ENCODE measurements around the gene GDPD2.
"Not testable (repeated sequence)": the region's sequence is repeated elsewhere in the genome, so short reads cannot be mapped to it uniquely, and the experiment has no call there.

Gene GDPD2, protein sequence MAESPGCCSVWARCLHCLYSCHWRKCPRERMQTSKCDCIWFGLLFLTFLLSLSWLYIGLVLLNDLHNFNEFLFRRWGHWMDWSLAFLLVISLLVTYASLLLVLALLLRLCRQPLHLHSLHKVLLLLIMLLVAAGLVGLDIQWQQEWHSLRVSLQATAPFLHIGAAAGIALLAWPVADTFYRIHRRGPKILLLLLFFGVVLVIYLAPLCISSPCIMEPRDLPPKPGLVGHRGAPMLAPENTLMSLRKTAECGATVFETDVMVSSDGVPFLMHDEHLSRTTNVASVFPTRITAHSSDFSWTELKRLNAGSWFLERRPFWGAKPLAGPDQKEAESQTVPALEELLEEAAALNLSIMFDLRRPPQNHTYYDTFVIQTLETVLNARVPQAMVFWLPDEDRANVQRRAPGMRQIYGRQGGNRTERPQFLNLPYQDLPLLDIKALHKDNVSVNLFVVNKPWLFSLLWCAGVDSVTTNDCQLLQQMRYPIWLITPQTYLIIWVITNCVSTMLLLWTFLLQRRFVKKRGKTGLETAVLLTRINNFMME

DNA sequence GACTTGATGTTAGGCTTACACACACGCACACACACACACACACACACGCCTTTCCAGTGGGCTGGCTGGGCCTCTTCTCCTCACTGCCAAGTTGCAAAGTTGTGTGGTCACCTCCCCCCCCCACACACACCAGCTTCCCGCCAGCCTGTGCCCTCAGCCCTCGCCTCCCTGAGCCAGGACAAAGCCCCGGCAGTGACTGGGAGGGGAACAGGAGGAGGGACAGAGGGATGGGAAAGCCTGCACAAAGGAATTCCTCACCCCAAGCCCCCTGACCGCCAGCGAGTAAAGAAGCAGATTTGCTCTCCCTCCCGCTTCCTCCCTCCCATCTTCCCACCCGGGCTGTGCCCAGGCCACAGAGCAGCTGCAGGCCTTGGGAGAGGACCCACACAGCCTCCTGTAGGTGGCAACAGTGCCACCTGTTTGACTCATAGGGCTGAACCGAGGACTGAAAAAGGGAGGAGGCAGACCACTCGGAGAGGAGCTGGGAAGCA lies at the start of gene GDPD2:
TSS of gene GDPD2 (plus strand) at position 464 of the 491 bp plus-strand sequence. CDS start 1,671 bp downstream, outside the sequence.
- DNase-seq (ENCODE audit: low spot score) (no peak), FAIRE-seq (no peak)

DNA sequence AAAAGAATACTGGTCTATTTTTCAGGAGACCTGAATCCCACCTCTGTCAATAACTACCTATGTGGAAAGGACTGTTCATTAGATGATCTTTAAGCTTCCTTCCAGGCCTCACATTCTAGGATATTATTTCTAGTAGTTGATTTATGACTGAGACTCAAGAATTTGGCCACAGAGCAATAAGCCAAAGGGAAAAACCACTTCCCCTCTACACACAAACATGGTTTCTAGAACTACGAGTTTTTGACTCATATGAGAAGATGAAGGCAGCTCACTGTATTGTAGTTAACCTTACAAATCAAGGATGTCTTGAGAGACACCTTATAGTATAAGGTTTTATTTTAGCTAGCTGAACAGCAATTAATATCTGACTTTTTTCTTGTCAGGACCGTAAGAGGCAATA lies 36.9 kb upstream of the GDPD2 start:
- no peak for DNase-seq (ENCODE audit: low spot score)
- no peak for FAIRE-seq

DNA sequence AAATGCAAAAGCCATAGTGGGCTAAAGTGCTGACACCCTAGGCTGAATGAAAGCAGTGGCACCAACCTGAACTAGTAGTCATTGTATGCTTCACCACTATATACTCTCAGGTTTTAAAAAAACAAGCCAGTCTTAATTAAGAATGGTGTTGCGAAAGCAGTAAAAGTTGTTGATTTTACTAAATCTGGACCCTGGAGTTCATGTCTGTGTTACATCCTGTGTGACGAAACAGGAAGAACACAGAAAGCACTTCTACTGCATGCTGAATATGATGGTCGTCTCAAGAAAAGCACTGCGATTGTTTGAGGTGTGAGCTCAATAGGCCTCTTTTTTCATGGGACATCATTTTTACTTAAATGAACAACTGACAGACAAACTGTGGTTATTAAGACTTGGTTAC lies 24.2 kb upstream of the GDPD2 start:
- no peak for FAIRE-seq
- DNase-seq (ENCODE audit: low spot score), result no peak

GRCh38 chrX:70400181-70400580 lies 22.9 kb upstream of the GDPD2 start:
- FAIRE-seq; DNase-seq (ENCODE audit: low spot score): not testable (repeated sequence)

- no peak for FAIRE-seq
- DNase-seq (ENCODE audit: low spot score), result no peak
Observed at GRCh38 chrX:70402721-70403120, 20.4 kb upstream of the GDPD2 start.

DNA sequence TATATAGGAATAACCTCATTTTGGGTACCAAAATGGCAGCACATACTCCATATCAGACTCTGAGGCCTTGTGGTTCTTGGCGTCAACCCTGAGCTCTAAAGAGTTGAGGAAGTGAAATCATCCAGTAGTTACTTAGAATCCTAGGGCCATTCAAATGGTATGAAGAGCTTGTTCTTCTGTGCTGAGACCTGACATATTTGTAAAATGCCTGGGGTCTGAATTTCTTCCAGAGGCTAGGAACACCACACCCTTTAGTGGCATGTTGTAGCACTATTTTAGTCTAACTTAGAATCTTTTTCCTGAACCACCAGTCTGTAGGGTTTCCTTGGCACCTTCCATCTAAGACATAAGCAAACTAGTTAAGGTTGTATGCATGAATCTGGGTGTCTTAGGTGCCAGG lies 18.1 kb upstream of the GDPD2 start:
- no peak for DNase-seq (ENCODE audit: low spot score)
- FAIRE-seq, result no peak

- FAIRE-seq (no peak), DNase-seq (ENCODE audit: low spot score) (no peak)
Observed at GRCh38 chrX:70410921-70411320, 12.2 kb upstream of the GDPD2 start.

- no peak for FAIRE-seq
- DNase-seq (ENCODE audit: low spot score), result no peak
Observed at GRCh38 chrX:70411475-70411874, 11.6 kb upstream of the GDPD2 start.

GRCh38 chrX:70421618-70422017 lies 1.5 kb upstream of the GDPD2 start:
- no peak for DNase-seq (ENCODE audit: low spot score)
- no peak for FAIRE-seq

GRCh38 chrX:70423936-70424675 lies 992 bp downstream of the GDPD2 start:
- FAIRE-seq (no peak), DNase-seq (ENCODE audit: low spot score) (no peak)

- DNase-seq (ENCODE audit: low spot score), result no peak
- no peak for FAIRE-seq
Observed at GRCh38 chrX:70424801-70425200, 1.7 kb downstream of the GDPD2 start.

DNA sequence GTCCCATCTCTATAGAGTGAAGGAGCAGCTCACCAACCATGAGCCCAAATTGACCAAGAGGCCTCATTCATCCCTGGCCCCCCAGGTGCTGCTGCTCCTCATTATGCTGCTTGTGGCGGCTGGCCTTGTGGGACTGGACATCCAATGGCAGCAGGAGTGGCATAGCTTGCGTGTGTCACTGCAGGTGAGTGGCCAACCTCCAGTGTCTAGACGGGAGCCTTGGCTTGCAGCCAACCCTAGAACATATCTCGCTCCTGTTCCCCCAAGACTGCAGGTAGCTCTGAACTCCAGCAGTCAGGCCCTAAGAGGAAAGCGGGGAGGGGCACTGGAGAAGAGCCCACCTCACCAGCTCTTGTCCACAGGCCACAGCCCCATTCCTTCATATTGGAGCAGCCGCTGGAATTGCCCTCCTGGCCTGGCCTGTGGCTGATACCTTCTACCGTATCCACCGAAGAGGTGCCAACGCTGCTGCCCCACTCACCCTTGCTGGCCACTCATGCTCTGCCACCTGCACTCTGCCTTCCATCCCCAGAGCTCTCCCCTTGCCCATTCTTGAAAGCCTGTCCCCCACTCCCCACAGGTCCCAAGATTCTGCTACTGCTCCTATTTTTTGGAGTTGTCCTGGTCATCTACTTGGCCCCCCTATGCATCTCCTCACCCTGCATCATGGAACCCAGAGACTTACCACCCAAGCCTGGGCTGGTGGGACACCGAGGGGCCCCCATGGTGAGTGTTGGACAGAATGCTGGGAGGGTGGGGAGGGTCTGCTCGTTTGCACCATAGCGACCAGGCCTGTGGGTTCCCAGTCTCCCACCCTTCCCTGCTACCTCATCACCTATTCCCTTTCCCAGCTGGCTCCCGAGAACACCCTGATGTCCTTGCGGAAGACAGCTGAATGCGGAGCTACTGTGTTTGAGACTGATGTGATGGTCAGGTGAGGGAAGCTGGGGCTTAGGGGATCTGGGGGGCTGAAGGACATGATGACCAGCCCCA lies 3.5 kb downstream of the GDPD2 start:
- DNase-seq (ENCODE audit: low spot score), result no peak
- no peak for FAIRE-seq

GRCh38 chrX:70427365-70427764 lies 4.3 kb downstream of the GDPD2 start:
- DNase-seq (ENCODE audit: low spot score), result no peak
- FAIRE-seq, result no peak

DNA sequence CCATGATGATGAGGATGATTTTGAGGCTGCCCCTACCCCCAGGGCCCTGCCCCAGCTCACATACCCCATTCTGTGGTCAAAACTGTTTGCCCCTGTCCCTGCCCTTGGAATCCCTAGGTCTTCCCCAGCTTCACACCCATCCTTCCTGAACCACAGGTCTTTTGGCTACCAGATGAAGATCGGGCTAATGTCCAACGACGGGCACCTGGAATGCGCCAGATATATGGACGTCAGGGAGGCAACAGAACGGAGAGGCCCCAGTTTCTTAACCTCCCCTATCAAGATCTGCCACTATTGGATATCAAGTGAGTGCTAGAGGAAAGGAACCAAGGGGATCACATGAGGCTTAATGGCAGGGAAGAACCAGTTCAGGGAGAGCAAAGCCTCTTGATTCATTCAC lies 6.6 kb downstream of the GDPD2 start:
- no peak for FAIRE-seq
- no peak for DNase-seq (ENCODE audit: low spot score)

- no peak for DNase-seq (ENCODE audit: low spot score)
- no peak for FAIRE-seq
Observed at GRCh38 chrX:70432936-70433847, 10.1 kb downstream of the GDPD2 start.

- DNase-seq (ENCODE audit: low spot score) (peak; percentile 78), FAIRE-seq (no peak)
Observed at GRCh38 chrX:70433848-70434351, 10.8 kb downstream of the GDPD2 start.

- FAIRE-seq (no peak), DNase-seq (ENCODE audit: low spot score) (peak; percentile 93)
Observed at GRCh38 chrX:70434352-70434866, 11.3 kb downstream of the GDPD2 start.

- DNase-seq (ENCODE audit: low spot score), result peak; percentile 32
- no peak for FAIRE-seq
Observed at GRCh38 chrX:70434914-70435586, 11.9 kb downstream of the GDPD2 start.

- DNase-seq (ENCODE audit: low spot score), result no peak
- FAIRE-seq, result no peak
Observed at GRCh38 chrX:70436343-70436742, 13.2 kb downstream of the GDPD2 start.

All from urothelium cell line (cell line).